HL-60/S4 (cell line): Measurements from ENCODE around the gene POU2F2.

Experiments
- in situ Hi-C: fragments of 300-500 bp; cut with MboI; formaldehyde crosslinking; loops from 2 replicates; pipeline ENCODE4 v1.14.3; 2022; ENCODE audit warnings: low sequenced_read_pairs

The POU2F2 gene

GRCh38 chr19:42155796-42156195 is 23.6 kb upstream of the POU2F2 start:
- in situ Hi-C loops, result no loop called here

- in situ Hi-C loops, result no loop called here
These were observed 22.5 kb upstream of the POU2F2 start for GRCh38 chr19:42154471-42155323.

- in situ Hi-C loops, result no loop called here
These were observed 21.6 kb upstream of the POU2F2 start for GRCh38 chr19:42153672-42154433.

DNA sequence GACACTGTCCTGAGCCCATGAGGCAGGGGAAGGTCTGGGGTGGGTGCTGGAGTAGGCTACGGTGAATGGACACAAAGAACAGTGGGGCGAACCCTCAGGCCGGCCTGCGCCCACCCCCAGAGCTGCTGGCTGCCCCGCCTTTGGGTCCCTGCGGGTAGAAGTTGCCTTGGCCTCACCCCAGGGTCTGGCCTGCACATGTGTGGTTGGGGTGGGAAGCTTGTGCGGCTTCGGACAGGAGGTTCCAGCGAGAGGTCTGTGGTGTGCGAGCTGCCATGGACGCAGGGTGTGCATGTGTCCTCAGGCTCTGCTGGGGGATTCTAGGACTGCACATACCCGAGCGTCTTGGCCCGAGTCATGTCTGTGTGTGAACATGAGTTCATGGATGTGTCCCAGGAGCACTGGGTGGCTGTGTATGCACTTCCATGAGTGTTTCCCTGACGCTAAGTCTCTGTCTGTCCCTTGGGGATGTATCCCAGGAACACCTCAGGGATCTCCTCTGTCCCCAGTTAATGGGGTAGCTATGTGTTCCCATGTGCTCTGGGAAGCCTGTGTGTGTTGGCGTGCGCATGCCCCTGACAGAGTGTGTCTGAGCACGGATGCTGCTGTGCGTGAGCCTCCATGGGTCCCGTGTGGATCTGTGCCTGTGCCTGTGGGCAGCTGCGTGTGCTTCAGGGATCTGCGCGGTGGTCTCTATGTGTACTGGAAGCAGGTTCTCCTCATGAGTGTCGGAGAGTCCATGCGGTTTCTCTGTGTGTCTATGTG is 20.8 kb upstream of the POU2F2 start:
- in situ Hi-C loops, result no loop called here

DNA sequence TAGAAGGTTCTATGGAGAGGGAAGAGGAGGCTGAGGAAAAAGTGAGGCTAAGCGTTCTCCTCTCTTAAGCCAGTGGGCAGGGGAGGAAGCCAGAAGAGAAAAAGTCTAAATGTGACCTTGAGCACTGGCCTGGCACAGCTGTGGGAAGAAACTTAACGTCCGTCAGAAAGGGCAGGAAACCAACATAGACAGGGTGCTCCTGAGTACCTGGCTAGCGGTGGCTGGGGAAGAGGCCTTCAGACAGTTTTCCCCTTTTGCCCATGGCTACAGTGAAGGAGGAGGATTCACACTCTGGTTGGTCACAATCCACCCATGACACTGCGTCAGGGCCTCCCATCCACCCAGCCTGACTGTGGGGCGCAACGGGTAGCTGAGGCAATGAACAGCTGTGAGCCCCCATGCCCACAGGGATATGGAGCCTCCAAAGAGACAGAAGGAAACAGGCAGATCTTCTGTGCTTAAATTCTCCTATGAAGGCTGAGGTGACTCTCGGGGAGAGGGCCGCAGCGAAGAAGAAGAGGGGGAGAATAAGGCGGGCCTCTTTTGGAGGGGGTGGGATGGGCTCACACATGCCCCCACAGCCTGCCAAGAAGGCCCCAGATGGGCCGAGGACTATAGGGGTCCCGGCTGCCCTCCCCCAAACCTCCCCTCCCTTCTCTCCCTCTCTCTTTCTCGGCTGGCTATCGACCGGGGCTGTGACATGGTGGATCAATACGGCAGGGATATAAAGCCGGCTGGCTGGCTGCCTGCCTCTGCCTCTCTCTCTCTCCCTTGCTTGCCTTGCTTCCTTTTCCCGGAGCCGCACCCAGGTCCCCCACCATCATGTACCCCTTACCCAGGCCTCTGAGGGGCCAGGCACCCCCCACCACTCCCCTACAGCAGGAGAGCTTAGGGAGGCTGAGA is 19.8 kb upstream of the POU2F2 start:
- in situ Hi-C loops, result no loop called here

GRCh38 chr19:42150911-42151361 is 18.7 kb upstream of the POU2F2 start:
- in situ Hi-C loops, result no loop called here

- in situ Hi-C loops, result no loop called here
These were observed 18.1 kb upstream of the POU2F2 start for GRCh38 chr19:42150364-42150763.

GRCh38 chr19:42149447-42150202 is 17.4 kb upstream of the POU2F2 start:
- in situ Hi-C loops, result no loop called here

- in situ Hi-C loops, result no loop called here
These were observed 16.0 kb upstream of the POU2F2 start for GRCh38 chr19:42148266-42148665.

DNA sequence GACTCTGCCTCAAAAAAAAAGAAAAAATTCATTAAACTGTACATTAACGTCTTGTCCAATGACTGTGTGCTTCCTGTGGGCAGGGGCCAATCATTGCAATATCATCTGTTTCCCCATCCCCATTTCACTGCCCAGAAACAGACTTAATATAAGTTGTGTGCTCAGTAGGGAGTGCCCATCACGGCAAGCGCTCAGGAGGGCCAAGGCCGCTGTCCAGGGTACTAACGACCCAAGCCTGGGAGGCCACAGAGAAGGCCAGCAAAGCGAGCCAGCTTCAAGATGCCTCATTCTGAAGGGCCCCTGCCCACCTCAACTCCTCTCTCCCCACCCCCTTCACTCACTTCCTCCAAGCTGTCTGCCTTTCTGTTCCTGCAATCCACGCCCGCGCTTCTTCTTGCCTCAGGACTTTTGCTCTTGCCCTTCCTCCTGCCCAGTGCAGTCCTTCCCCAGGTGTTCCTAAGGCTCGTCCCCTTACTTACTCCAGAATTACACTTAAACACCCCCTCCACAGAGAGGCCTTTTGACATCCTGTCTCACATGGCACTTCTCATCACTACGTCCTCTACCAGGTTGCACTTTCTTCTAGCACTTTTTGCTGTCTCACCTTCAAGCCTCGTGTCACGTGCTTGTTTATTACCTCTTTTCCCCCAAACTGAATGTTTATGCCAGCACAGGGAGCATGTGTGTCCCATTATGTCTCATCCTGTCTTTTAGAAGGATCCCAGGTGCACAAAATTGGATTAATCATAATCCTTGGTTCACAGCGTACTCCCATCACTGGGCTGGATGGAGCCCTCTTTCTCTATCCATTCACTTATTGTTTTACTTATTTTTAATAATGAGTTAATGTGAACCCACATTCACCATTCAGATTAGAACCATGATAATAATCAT is 11.3 kb upstream of the POU2F2 start:
- in situ Hi-C loops, result no loop called here

- in situ Hi-C loops, result no loop called here
These were observed 8.0 kb upstream of the POU2F2 start for GRCh38 chr19:42140125-42140754.

DNA sequence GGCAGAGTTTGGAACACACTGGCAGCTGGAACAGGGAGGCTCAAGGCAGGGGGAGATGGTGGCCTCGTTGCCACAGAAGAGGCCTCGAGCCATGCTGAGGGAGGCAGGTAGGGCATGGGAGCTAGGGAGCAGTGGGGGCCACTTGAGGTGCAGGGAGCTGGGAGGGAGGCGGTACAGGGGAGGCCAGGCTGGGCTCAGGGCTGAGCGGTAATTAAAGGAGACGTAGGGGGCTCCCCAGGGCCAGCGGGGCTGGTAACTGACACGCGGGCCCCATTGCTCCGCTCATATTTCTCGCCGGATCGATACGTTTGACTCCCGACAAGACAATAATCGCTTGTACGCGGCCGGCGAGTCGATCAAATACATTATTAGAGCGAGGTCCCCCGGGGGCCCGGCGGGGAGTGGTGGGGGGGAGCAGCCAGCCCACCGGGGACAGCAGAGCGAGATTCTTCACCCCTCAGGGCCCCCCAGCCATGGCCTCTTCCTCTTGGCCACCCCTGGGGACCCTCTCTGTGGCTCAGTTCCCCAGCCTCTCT is 2.4 kb upstream of the POU2F2 start:
- in situ Hi-C loops, result loop anchor here (10.0 kb wide), 1 partner anchor 180 kb away; the partner anchor contains the start of gene TMEM145

DNA sequence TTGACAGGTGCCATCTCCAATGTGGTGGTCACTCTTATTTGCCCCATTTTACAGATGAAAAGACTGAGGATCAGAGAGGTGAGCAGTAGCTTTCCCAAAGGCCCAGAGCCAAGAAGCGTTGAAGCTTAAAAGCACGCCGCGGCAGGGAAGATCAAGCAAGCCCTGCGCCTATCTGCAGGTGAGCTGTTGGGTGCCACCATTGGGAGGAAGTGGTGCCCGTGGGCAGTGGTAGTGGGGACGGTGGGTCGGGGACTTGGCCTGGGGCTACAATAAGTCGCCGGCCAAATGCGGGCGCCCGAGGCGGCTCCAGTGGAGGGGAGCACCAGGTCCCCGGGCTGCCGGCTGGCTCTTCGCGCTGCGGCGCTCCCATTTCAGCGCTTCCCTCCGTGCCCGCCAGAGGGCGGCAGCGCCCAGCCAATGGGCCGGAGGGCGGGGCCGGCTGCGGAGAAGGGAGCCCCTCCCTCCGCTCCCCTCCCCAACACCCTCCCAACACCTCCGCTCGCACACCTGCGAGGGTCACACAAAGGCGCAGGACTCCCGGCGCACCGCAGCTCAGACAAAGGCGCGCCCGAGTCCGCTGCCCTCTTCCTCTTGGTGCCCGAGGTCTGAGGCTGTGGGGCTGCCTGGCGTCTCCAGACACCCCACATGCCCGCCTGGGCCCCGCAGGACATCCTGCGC is 744 bp upstream of the POU2F2 start:
- in situ Hi-C loops, result loop anchor here (10.0 kb wide), 1 partner anchor 182 kb away; the partner anchor contains the start of gene TMEM145

- in situ Hi-C loops, result loop anchor here (10.0 kb wide), 1 partner anchor 183 kb away; the partner anchor contains the start of gene TMEM145
These were observed 857 bp downstream of the POU2F2 start for GRCh38 chr19:42131149-42132029.

GRCh38 chr19:42130254-42130573 is 2.0 kb downstream of the POU2F2 start:
- in situ Hi-C loops, result loop anchor here (10.0 kb wide), 1 partner anchor 185 kb away; the partner anchor contains the start of gene TMEM145
